ENCODE measurements around the gene VRK2.
"Not testable (repeated sequence)": the region's sequence is repeated elsewhere in the genome, so short reads cannot be mapped to it uniquely, and the experiment has no call there.

Gene VRK2

DNA sequence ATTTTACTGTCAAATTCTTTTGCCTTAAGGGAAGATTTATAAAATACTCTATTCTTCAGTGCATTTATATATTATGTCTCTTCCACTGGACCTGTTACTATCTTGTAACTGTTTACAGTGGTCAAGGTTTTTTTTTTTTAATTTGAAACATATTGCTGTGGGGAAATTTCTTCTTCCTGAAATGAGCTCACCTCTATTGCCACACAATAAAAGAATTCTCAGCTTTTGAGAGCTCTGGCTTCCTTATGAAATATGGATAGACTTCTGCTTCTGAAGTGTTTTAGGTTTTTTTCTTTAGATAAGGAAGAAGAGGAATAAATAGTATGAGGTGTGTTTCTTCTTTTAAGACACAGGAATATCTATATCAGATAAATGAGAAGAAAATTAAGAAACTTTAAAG is 7.7 kb downstream of the VRK2 start:
- DNase-seq (ENCODE audit: low spot score), result no peak

GRCh38 chr2:58055033-58055786 is 8.6 kb downstream of the VRK2 start:
- no peak for DNase-seq (ENCODE audit: low spot score)

DNA sequence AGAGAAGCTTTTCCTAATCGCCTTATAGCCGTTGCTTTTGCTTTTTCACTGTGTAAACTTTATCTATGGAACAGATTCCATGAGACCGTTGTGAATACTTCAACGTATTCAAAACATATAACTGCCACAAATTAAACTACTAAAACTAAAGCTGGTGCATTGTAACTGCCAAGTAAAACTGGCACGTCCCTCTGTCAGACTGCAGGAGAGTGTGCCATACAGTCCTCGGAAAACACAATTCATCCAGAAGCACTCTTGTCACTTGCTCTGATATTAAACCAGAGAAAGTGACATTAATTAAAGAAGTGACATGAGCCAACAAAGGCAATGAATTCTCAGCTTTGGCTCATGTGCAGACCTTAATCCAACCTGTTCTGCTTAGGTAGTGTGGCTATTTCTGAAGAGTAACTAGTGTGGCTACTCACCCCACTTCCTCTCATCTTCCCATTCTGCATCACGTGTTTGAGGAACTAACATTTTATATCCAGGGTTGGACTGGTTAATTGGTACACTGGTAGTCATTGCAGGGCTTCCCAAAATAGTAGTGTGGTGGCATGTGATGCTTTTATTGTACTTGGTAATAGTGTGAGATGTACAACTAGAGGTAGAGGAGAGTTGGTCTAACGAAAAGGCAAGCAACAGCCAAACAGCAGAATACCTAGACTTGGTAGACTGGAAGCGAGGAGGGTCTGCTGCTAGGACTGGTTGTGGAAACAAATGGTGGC is 9.7 kb downstream of the VRK2 start:
- DNase-seq (ENCODE audit: low spot score), result no peak

- DNase-seq (ENCODE audit: low spot score), result no peak
These were observed 11.3 kb downstream of the VRK2 start for GRCh38 chr2:58057707-58058530.

- DNase-seq (ENCODE audit: low spot score), result no peak
These were observed 17.0 kb downstream of the VRK2 start for GRCh38 chr2:58063641-58064040.

- no peak for DNase-seq (ENCODE audit: low spot score)
These were observed 17.5 kb downstream of the VRK2 start for GRCh38 chr2:58064086-58064485.

DNA sequence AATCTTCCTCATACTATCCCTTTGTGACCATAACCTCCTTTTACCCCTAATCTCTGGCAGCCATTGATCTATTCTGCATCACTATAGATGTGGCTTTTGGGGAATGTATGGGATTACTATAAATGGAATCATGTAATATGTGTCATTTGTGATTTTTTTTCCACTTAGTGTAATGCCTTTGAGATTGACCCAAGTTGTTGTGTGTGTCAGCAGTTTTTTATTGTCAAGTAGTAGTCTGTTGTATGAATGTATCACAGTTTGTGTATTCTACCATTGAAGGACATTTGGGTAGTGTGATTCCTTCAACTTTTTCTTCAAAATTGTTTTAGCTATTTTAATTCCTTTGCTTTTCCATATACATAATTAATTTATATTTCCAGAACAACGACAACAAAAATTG is 18.6 kb downstream of the VRK2 start:
- no peak for DNase-seq (ENCODE audit: low spot score)

- no peak for DNase-seq (ENCODE audit: low spot score)
These were observed 20.4 kb downstream of the VRK2 start for GRCh38 chr2:58067001-58067400.

DNA sequence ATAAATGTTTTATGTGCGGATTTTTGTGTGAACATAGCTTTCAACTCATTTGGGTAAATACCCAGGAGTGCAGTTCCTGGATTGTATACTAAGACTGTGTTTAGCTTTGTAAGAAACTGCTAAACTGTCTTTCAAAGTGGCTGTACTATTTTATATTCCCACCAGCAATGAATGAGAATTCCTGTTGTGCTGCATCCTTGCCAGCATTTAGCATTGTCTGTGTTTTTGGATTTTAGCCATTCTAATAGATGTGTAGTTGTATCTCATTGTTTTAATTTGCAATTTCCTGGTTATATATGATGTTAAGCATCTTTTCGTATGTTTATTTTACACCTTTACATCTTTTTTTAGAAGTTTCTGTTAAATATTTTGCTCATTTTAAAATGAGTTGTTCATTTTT is 24.2 kb downstream of the VRK2 start:
- DNase-seq (ENCODE audit: low spot score), result no peak

- DNase-seq (ENCODE audit: low spot score), result no peak
These were observed 25.5 kb downstream of the VRK2 start for GRCh38 chr2:58072102-58072501.

GRCh38 chr2:58073008-58073407 is 26.4 kb downstream of the VRK2 start:
- DNase-seq (ENCODE audit: low spot score), result no peak

- DNase-seq (ENCODE audit: low spot score), result no peak
These were observed 27.1 kb downstream of the VRK2 start for GRCh38 chr2:58073751-58074150.

DNA sequence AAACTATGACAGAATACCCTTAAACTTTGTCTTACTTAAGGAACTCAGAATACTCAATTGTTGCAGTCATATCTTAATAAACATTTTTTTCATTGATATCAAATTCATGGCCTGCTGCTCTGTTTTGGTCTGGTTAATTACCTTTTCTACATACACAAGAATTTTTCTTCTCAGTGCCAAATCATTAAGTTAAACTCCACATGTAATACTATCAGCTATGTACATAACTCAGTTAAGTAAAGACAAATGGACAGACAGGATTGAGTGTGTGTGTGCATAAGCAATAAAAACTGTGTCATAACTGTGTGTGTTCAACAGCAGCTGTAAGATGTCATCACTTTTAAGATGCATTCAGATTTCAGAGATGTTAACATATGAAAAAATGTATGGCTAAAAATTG is 34.4 kb downstream of the VRK2 start:
- DNase-seq (ENCODE audit: low spot score), result no peak

DNA sequence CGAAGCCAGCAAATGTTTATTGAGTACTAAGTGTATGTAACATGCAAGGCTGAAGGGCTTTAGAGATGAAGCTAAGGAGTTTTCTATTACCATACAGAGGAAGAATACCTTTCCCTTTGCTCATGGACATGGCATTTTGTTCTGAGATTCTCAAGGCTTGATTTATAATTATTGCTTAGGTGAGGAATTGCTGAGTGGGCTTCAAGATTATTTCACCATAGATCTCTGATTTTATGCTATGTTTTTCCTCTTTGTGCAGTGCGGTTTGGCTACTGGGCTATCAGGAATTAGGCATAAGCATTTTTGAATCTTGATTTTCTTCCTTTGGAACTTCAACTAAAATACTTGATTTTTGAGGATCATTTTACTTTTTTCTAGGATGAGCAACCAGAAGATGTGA is 42.5 kb downstream of the VRK2 start:
- DNase-seq (ENCODE audit: low spot score), result no peak

GRCh38 chr2:58092772-58093171 is 46.2 kb downstream of the VRK2 start:
- not testable (repeated sequence) for DNase-seq (ENCODE audit: low spot score)

- no peak for DNase-seq (ENCODE audit: low spot score)
These were observed 50.4 kb downstream of the VRK2 start for GRCh38 chr2:58097025-58097424.

GRCh38 chr2:58098254-58099095 is 51.9 kb downstream of the VRK2 start:
- DNase-seq (ENCODE audit: low spot score), result no peak

DNA sequence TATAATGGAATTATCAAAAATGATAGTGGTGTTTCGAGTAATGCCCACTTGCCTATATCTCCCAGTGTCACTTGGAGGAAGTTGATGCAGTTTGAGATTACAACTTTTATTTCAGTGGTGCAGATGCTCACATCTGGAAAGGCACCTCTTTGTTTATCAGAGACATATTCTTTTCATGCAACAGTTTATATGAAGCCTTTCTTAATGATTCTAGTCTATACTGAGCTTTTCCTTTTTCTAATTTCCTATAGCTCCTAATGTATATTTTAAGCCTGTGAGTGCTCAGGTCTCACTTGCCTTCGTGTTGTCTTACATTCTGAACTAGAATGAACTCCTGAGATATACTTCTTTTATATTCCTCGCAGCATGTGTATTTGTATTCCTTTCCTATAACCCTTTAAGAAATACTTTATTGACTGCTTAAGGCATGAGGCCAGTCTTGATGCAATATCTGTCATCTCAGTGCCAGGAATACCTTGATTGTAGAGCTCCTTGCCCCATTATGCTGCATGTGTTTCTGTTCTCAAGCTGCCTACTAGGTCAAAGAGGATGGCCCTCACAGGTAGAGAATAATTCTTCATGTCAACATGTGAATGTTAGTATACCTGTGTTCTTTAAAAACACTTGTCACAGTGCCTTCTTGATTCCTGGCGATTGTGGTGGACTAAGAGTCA is 52.6 kb downstream of the VRK2 start:
- no peak for DNase-seq (ENCODE audit: low spot score)

DNA sequence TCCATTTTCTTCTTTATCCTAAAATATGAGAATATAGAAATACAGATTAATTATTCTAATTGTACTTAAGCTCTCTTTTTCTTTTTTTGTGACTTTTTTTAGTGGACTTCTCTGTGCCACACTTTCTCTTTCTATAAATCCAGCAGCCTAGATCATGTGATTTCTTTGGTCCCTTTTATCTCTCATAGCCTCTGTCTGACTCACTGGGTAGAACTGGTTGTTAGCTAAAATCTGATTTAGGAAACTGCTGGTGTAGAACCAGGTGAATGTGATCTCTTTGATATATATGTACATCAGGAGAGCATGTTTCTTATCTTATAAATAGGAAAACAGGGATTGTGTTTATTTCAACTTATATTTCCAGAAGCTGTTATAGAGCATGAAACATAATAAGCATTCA is 54.9 kb downstream of the VRK2 start:
- no peak for DNase-seq (ENCODE audit: low spot score)

- DNase-seq (ENCODE audit: low spot score), result no peak
These were observed 60.3 kb downstream of the VRK2 start for GRCh38 chr2:58106896-58107295.
